OCI-LY3 (cell line): ENCODE results near the gene GPLD1.

Experiments used
- EZH2phosphoT487 ChIP-seq: fragments of 200-600 bp; shearing (Covaris generic); IDR thresholded peaks from 2 replicates; pipeline ENCODE4 v1.6.1; 2018; ENCODE audit warnings: antibody characterized with exemption, mixed run types, low read depth
- TF ChIP-seq, protein P1 (sequence below): fragments of 200-600, 300-600 bp; sonication (generic); IDR thresholded peaks from 2 replicates; pipeline ENCODE4 v1.5.1; 2014; ENCODE audit warnings: antibody characterized with exemption, low read length, low read depth

- TF ChIP-seq, protein P1, sequence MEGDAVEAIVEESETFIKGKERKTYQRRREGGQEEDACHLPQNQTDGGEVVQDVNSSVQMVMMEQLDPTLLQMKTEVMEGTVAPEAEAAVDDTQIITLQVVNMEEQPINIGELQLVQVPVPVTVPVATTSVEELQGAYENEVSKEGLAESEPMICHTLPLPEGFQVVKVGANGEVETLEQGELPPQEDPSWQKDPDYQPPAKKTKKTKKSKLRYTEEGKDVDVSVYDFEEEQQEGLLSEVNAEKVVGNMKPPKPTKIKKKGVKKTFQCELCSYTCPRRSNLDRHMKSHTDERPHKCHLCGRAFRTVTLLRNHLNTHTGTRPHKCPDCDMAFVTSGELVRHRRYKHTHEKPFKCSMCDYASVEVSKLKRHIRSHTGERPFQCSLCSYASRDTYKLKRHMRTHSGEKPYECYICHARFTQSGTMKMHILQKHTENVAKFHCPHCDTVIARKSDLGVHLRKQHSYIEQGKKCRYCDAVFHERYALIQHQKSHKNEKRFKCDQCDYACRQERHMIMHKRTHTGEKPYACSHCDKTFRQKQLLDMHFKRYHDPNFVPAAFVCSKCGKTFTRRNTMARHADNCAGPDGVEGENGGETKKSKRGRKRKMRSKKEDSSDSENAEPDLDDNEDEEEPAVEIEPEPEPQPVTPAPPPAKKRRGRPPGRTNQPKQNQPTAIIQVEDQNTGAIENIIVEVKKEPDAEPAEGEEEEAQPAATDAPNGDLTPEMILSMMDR = no peak
- TF ChIP-seq EZH2phosphoT487 = no peak
These were observed 17.2 kb downstream of the GPLD1 start for GRCh38 chr6:24472181-24472580.
